ENCODE data around the gene BLVRB.

Gene BLVRB

DNA sequence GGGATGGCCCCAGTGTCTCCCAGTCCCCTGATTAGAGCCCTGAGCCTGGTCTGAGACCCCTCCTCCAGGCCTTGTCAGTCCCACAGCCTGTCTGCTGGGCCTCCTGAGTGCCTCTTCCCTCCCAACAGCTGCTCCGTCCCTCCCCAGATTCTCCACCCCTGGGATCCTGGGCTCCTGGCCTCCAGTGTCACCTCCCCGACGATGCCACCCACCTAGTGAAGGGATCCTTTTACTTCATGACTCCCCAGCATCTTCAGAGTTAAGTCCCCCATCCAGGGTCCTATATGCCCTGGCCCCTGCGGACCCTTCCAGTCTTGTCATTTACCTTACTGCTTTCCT, 47.9 kb downstream of the BLVRB start:
- no peaks in the 10 kb centered on the region for H3K27me3 ChIP-seq (ENCODE audit: insufficient read depth, low read length, poor library complexity, severe bottlenecking)
- H3K9ac ChIP-seq (ENCODE audit: low read depth, low read length, poor library complexity, severe bottlenecking) = no peak overlapping the region
- TF ChIP-seq EZH2phosphoT487 (IDR thresholded peaks at IDR 0.05; ENCODE audit: borderline replicate concordance) = no peak
- TF ChIP-seq, protein P1, sequence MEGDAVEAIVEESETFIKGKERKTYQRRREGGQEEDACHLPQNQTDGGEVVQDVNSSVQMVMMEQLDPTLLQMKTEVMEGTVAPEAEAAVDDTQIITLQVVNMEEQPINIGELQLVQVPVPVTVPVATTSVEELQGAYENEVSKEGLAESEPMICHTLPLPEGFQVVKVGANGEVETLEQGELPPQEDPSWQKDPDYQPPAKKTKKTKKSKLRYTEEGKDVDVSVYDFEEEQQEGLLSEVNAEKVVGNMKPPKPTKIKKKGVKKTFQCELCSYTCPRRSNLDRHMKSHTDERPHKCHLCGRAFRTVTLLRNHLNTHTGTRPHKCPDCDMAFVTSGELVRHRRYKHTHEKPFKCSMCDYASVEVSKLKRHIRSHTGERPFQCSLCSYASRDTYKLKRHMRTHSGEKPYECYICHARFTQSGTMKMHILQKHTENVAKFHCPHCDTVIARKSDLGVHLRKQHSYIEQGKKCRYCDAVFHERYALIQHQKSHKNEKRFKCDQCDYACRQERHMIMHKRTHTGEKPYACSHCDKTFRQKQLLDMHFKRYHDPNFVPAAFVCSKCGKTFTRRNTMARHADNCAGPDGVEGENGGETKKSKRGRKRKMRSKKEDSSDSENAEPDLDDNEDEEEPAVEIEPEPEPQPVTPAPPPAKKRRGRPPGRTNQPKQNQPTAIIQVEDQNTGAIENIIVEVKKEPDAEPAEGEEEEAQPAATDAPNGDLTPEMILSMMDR (conservative IDR thresholded peaks at IDR 0.05; ENCODE audit: low read length) = no peak
- H4K20me1 ChIP-seq (ENCODE audit: insufficient read depth, low read length, poor library complexity, severe bottlenecking) = no peaks in the 10 kb centered on the region
- H3F3A ChIP-seq (ENCODE audit: low read depth) = no peaks in the 10 kb centered on the region
- peaks cover 12% of the 10 kb centered on the region for H3K4me1 ChIP-seq (ENCODE audit: insufficient read depth, low read length, poor library complexity, severe bottlenecking)
- H3K9me2 ChIP-seq (replicated peaks; ENCODE audit: low read depth, low read length) = no peaks in the 10 kb centered on the region
- H3K79me2 ChIP-seq (ENCODE audit: insufficient read depth, low read length) = no peaks in the 10 kb centered on the region
- no peak overlapping the region for H3K4me3 ChIP-seq (ENCODE audit: low read length, poor library complexity, severe bottlenecking)
- H3K36me3 ChIP-seq (ENCODE audit: insufficient read depth, low read length) = no peaks in the 10 kb centered on the region
- no peak overlapping the region for H3K4me2 ChIP-seq (ENCODE audit: low read depth, low read length, poor library complexity, severe bottlenecking)
- H3K9me3 ChIP-seq (ENCODE audit: insufficient read depth, low read depth, low read length) = no peaks in the 10 kb centered on the region
- no peak overlapping the region for H2AFZ ChIP-seq (ENCODE audit: low read length)

GRCh38 chr19:40416918-40417642, 48.5 kb downstream of the BLVRB start:
- Histone ChIP-seq H3F3A (ENCODE audit: low read depth) (no peaks in the 10 kb centered on the region), H3K4me2 (ENCODE audit: low read depth, low read length, poor library complexity, severe bottlenecking) (no peak overlapping the region), H3K79me2 (ENCODE audit: insufficient read depth, low read length) (no peaks in the 10 kb centered on the region), H3K36me3 (ENCODE audit: insufficient read depth, low read length) (no peaks in the 10 kb centered on the region), H3K4me1 (ENCODE audit: insufficient read depth, low read length, poor library complexity, severe bottlenecking) (peaks cover 12% of the 10 kb centered on the region), H3K9me2 (replicated peaks; ENCODE audit: low read depth, low read length) (no peaks in the 10 kb centered on the region), H3K27me3 (ENCODE audit: insufficient read depth, low read length, poor library complexity, severe bottlenecking) (no peaks in the 10 kb centered on the region), H3K9me3 (ENCODE audit: insufficient read depth, low read depth, low read length) (no peaks in the 10 kb centered on the region), H3K4me3 (ENCODE audit: low read length, poor library complexity, severe bottlenecking) (no peak overlapping the region), H3K9ac (ENCODE audit: low read depth, low read length, poor library complexity, severe bottlenecking) (no peak overlapping the region), H2AFZ (ENCODE audit: low read length) (no peak overlapping the region), H4K20me1 (ENCODE audit: insufficient read depth, low read length, poor library complexity, severe bottlenecking) (no peaks in the 10 kb centered on the region)
- no peak for TF ChIP-seq EZH2phosphoT487 (IDR thresholded peaks at IDR 0.05; ENCODE audit: borderline replicate concordance)
- TF ChIP-seq, protein P1 (conservative IDR thresholded peaks at IDR 0.05; ENCODE audit: low read length) = no peak

- H3K79me2 ChIP-seq (ENCODE audit: insufficient read depth, low read length) = no peaks in the 10 kb centered on the region
- H3K9me2 ChIP-seq (replicated peaks; ENCODE audit: low read depth, low read length) = no peaks in the 10 kb centered on the region
- H3K27me3 ChIP-seq (ENCODE audit: insufficient read depth, low read length, poor library complexity, severe bottlenecking) = no peaks in the 10 kb centered on the region
- H4K20me1 ChIP-seq (ENCODE audit: insufficient read depth, low read length, poor library complexity, severe bottlenecking) = no peaks in the 10 kb centered on the region
- H3F3A ChIP-seq (ENCODE audit: low read depth) = no peaks in the 10 kb centered on the region
- no peaks in the 10 kb centered on the region for H3K9me3 ChIP-seq (ENCODE audit: insufficient read depth, low read depth, low read length)
- H3K4me1 ChIP-seq (ENCODE audit: insufficient read depth, low read length, poor library complexity, severe bottlenecking) = peaks cover 7% of the 10 kb centered on the region
- no peaks in the 10 kb centered on the region for H3K36me3 ChIP-seq (ENCODE audit: insufficient read depth, low read length)
- H3K4me2 ChIP-seq (ENCODE audit: low read depth, low read length, poor library complexity, severe bottlenecking) = no peak overlapping the region
- H3K9ac ChIP-seq (ENCODE audit: low read depth, low read length, poor library complexity, severe bottlenecking) = no peak overlapping the region
- no peak overlapping the region for H3K4me3 ChIP-seq (ENCODE audit: low read length, poor library complexity, severe bottlenecking)
- TF ChIP-seq EZH2phosphoT487 (IDR thresholded peaks at IDR 0.05; ENCODE audit: borderline replicate concordance) = no peak
- TF ChIP-seq, protein P1 (conservative IDR thresholded peaks at IDR 0.05; ENCODE audit: low read length) = no peak
- no peak overlapping the region for H2AFZ ChIP-seq (ENCODE audit: low read length)
Observed at GRCh38 chr19:40415768-40416167, 49.8 kb downstream of the BLVRB start.

Data from Loucy (cell line).